GM12878 (cell line): ENCODE results near the gene FGF10.

ENCODE experiments used
- CTCF ChIP-seq, 3 experiments: IDR thresholded peaks in 2 of 3; conservative IDR thresholded peaks in 1 of 3; 2 replicates each; pipeline ENCODE4 v1.5.1; 2011; ENCODE audit warnings: low read depth in 3 of 3, low read length in 3 of 3, mild to moderate bottlenecking in 3 of 3, control low read depth in 2 of 3, moderate library complexity in 2 of 3, inconsistent platforms in 1 of 3, mixed read lengths in 1 of 3; ENCODE audit not compliant: control insufficient read depth in 2 of 3, insufficient read depth in 1 of 3; ENCODE audit errors: extremely low read depth in 1 of 3
- CUX1 ChIP-seq: IDR thresholded peaks from 2 replicates; pipeline ENCODE4 v1.6.1; 2012; ENCODE audit warnings: improper control_type of control experiment, low read depth, low read length; ENCODE audit not compliant: insufficient replicate concordance
- E2F4 ChIP-seq: IDR thresholded peaks from 2 replicates; pipeline ENCODE4 v1.6.1; 2012; ENCODE audit warnings: low read depth, low read length, improper control_type of control experiment
- HDAC6 ChIP-seq: fragments of 200-600 bp; sonication (generic); IDR thresholded peaks from one replicate; pipeline ENCODE4 v1.8.0; 2017; ENCODE audit warnings: antibody characterized with exemption; ENCODE audit not compliant: unreplicated experiment
- NFIC ChIP-seq: IDR thresholded peaks from 2 replicates; pipeline ENCODE4 v1.6.1; 2012; ENCODE audit warnings: low read depth, mild to moderate bottlenecking, inconsistent platforms, low read length, moderate library complexity
- POLR2A ChIP-seq: IDR thresholded peaks from 2 replicates; pipeline ENCODE4 v1.6.1; 2011; ENCODE audit warnings: low read depth, mild to moderate bottlenecking, low read length
- REST ChIP-seq: IDR thresholded peaks from 2 replicates; pipeline ENCODE4 v1.6.1; 2012; ENCODE audit warnings: mild to moderate bottlenecking, low read depth, low read length
- YY1 ChIP-seq: IDR thresholded peaks from 2 replicates; pipeline ENCODE4 v1.6.1; 2011; ENCODE audit warnings: low read depth, mild to moderate bottlenecking, low read length
- ZNF274 ChIP-seq: IDR thresholded peaks from one replicate; pipeline ENCODE4 v1.8.0; 2011; ENCODE audit not compliant: insufficient read length, insufficient read depth

- TF ChIP-seq REST (no peak), NFIC (no peak), YY1 (no peak), HDAC6 (no peak), CTCF (IDR thresholded peaks at IDR 0.05 in 2 of 3, conservative IDR thresholded peaks at IDR 0.05 in 1 of 3; ENCODE audit: control insufficient read depth in 2 of 3, extremely low read depth in 1 of 3, insufficient read depth in 1 of 3, low read depth in 3 of 3, low read length in 3 of 3) (no peak), ZNF274 (no peak), POLR2A (no peak), CUX1 (no peak), E2F4 (no peak)
Observed at GRCh38 chr5:44266882-44267576, 122.2 kb downstream of the FGF10 start.
